NCI-H2107 treated with DMSO at 0.1 percent for 48 hours (cell line): Measurements from ENCODE around the gene TSHZ2.
"Not testable (repeated sequence)": the region's sequence is repeated elsewhere in the genome, so short reads cannot be mapped to it uniquely, and the experiment has no call there.

ENCODE experiments used
- DNase-seq: peaks from one replicate; lab custom pipeline; 2025; ENCODE audit not compliant: unreplicated experiment; lab: John Stamatoyannopoulos, UW

TSHZ2 gene

GRCh38 chr20:53299831-53300230 lies 327.7 kb downstream of the TSHZ2 start:
- no peak for DNase-seq

- DNase-seq, result no peak
Measured at GRCh38 chr20:53301869-53302268, 329.7 kb downstream of the TSHZ2 start.

- DNase-seq, result no peak
Measured at GRCh38 chr20:53302695-53303412, 330.7 kb downstream of the TSHZ2 start.

- DNase-seq, result no peak
Measured at GRCh38 chr20:53303413-53303760, 331.2 kb downstream of the TSHZ2 start.

- DNase-seq, result no peak
Measured at GRCh38 chr20:53304146-53304545, 332.0 kb downstream of the TSHZ2 start.

- no peak for DNase-seq
Measured at GRCh38 chr20:53306192-53306805, 334.1 kb downstream of the TSHZ2 start.

GRCh38 chr20:53307964-53308597 lies 335.9 kb downstream of the TSHZ2 start:
- no peak for DNase-seq

- DNase-seq, result no peak
Measured at GRCh38 chr20:53309515-53309914, 337.4 kb downstream of the TSHZ2 start.

GRCh38 chr20:53312957-53313356 lies 340.8 kb downstream of the TSHZ2 start:
- no peak for DNase-seq

- DNase-seq, result no peak
Measured at GRCh38 chr20:53316206-53316937, 344.2 kb downstream of the TSHZ2 start.

- DNase-seq, result no peak
Measured at GRCh38 chr20:53319200-53319599, 347.0 kb downstream of the TSHZ2 start.

GRCh38 chr20:53319716-53320115 lies 347.6 kb downstream of the TSHZ2 start:
- DNase-seq, result no peak

GRCh38 chr20:53320701-53321100 lies 348.5 kb downstream of the TSHZ2 start:
- DNase-seq, result no peak

- no peak for DNase-seq
Measured at GRCh38 chr20:53321596-53321995, 349.4 kb downstream of the TSHZ2 start.

GRCh38 chr20:53322651-53323050 lies 350.5 kb downstream of the TSHZ2 start:
- no peak for DNase-seq

- DNase-seq, result not testable (repeated sequence)
Measured at GRCh38 chr20:53323460-53323859, 351.3 kb downstream of the TSHZ2 start.

- DNase-seq, result no peak
Measured at GRCh38 chr20:53324816-53325215, 352.7 kb downstream of the TSHZ2 start.

GRCh38 chr20:53328961-53329360 lies 356.8 kb downstream of the TSHZ2 start:
- no peak for DNase-seq

- DNase-seq, result no peak
Measured at GRCh38 chr20:53329781-53330180, 357.6 kb downstream of the TSHZ2 start.

- peak; percentile 44 for DNase-seq
Measured at GRCh38 chr20:53330601-53331140, 358.5 kb downstream of the TSHZ2 start.

- peak; percentile 77 for DNase-seq
Measured at GRCh38 chr20:53331151-53331973, 359.2 kb downstream of the TSHZ2 start.
